Endothelial cell of umbilical vein (primary cell): ENCODE results near the gene HEATR3. TPM values are rescaled to one million over a fixed set of nuclear protein-coding genes. Genes with fewer than 3 reads are reported as not detected.

Experiments
- BruUV-seq: library from RNA; stranded (reverse); fragments of 400-500 nt; replicated peaks from 2 replicates; lab custom pipeline; 2021; lab: Mats Ljungman, UMichigan
- CTCF ChIA-PET: fragments of 300-600, 350-600 bp; sonication (Branson Sonifier 250); formaldehyde crosslinking; loops from one replicate; lab custom pipeline; 2021; ENCODE audit warnings: antibody characterized with exemption, inconsistent platforms; lab: Charles Lee
- POLR2A ChIA-PET: fragments of 300-600, 350-600 bp; sonication (Branson Sonifier 250); formaldehyde crosslinking; loops from one replicate; lab custom pipeline; 2021; ENCODE audit warnings: antibody characterized with exemption, inconsistent platforms; lab: Charles Lee
- DNase-seq: peaks from one replicate; pipeline ENCODE4 v3.0.0-alpha.2; 2011; ENCODE audit warnings: low read depth, low spot score
- FAIRE-seq: peaks from 2 replicates; lab custom pipeline; 2011; peaks lifted over from hg19 to GRCh38; lab: Jason Lieb, UNC
- H2AFZ ChIP-seq: 2 replicates; pipeline ENCODE4 v1.6.0; 2012; ENCODE audit warnings: low read depth, low read length, control low read depth, inconsistent platforms
- H3K27ac ChIP-seq: 2 replicates; pipeline ENCODE4 v1.5.1; 2011; ENCODE audit warnings: low read depth, mild to moderate bottlenecking, control low read depth, low read length, moderate library complexity; ENCODE audit not compliant: insufficient read depth
- H3K27me3 ChIP-seq, 2 experiments: 2 replicates each; pipeline versions ENCODE4 v1.6.0 to v1.6.1; 2011; ENCODE audit warnings: low read length in 2 of 2, mixed read lengths in 1 of 2; ENCODE audit not compliant: control insufficient read depth in 2 of 2, insufficient read depth in 2 of 2
- H3K36me3 ChIP-seq, 2 experiments: 2 replicates in 1 of 2; 3 replicates in 1 of 2; pipeline ENCODE4 v1.5.1; 2011; ENCODE audit warnings: low read length in 2 of 2, mild to moderate bottlenecking in 1 of 2, moderate library complexity in 1 of 2; ENCODE audit not compliant: control insufficient read depth in 2 of 2, insufficient read depth in 2 of 2; ENCODE audit errors: extremely low read depth in 1 of 2
- H3K4me1 ChIP-seq: 3 replicates; pipeline ENCODE4 v1.5.1; 2011; ENCODE audit warnings: mild to moderate bottlenecking, low read length; ENCODE audit not compliant: control insufficient read depth, insufficient read depth; ENCODE audit errors: extremely low read depth
- H3K4me2 ChIP-seq: 2 replicates; pipeline ENCODE4 v1.6.1; 2011; ENCODE audit warnings: low read length, control low read depth, mixed read lengths; ENCODE audit not compliant: insufficient read depth
- H3K4me3 ChIP-seq, 3 experiments: fragments of 200-600 bp in 1 of 3; sonication (generic), shearing (Covaris generic) in 1 of 3; replicated peaks in 1 of 3; 2 replicates each; pipeline ENCODE4 v1.5.1; 2011 to 2016; ENCODE audit warnings: control low read depth in 3 of 3, low read length in 3 of 3, mild to moderate bottlenecking in 2 of 3, inconsistent platforms in 1 of 3, low read depth in 1 of 3, moderate library complexity in 1 of 3; ENCODE audit not compliant: insufficient read depth in 1 of 3
- H3K79me2 ChIP-seq: 2 replicates; pipeline ENCODE4 v1.6.0; 2012; ENCODE audit warnings: low read length, inconsistent platforms; ENCODE audit not compliant: control insufficient read depth, insufficient read depth
- H3K9ac ChIP-seq: replicated peaks from 2 replicates; pipeline ENCODE3; 2011; ENCODE audit warnings: low read length, control low read depth; ENCODE audit not compliant: insufficient read depth; ENCODE audit errors: extremely low read depth
- H3K9me1 ChIP-seq: replicated peaks from 3 replicates; pipeline ENCODE4 v1.6.0; 2011; ENCODE audit warnings: mild to moderate bottlenecking, low read length; ENCODE audit not compliant: control insufficient read depth, insufficient read depth; ENCODE audit errors: extremely low read depth
- H3K9me3 ChIP-seq: replicated peaks from 2 replicates; pipeline ENCODE4 v1.5.1; 2012; ENCODE audit warnings: low read length, inconsistent platforms; ENCODE audit not compliant: control insufficient read depth, insufficient read depth
- H4K20me1 ChIP-seq: replicated peaks from 2 replicates; pipeline ENCODE3; 2011; ENCODE audit warnings: mild to moderate bottlenecking, low read length; ENCODE audit not compliant: control insufficient read depth, insufficient read depth; ENCODE audit errors: extremely low read depth
- CTCF ChIP-seq, 2 donors: IDR thresholded peaks; 1 replicate in 1 of 2; 2 replicates in 1 of 2; pipeline ENCODE4 v1.5.1; 2011; ENCODE audit warnings: low read length in 2 of 2, mild to moderate bottlenecking in 2 of 2, moderate library complexity in 2 of 2, control low read depth in 1 of 2, inconsistent platforms in 1 of 2, low read depth in 1 of 2; ENCODE audit not compliant: insufficient read depth in 1 of 2; ENCODE audit errors: extremely low read depth in 1 of 2
- EZH2 ChIP-seq: IDR thresholded peaks from 2 replicates; pipeline ENCODE4 v1.6.1; 2012; ENCODE audit warnings: borderline replicate concordance, low read depth, mild to moderate bottlenecking, moderate library complexity, low read length, inconsistent platforms; ENCODE audit not compliant: severe bottlenecking
- FOS ChIP-seq: IDR thresholded peaks from 2 replicates; pipeline ENCODE4 v1.6.1; 2011; ENCODE audit warnings: mild to moderate bottlenecking, low read length, moderate library complexity, borderline replicate concordance; ENCODE audit not compliant: insufficient read depth
- GATA2 ChIP-seq: IDR thresholded peaks from 2 replicates; pipeline ENCODE4 v1.7.0; 2011; ENCODE audit warnings: low read depth, mild to moderate bottlenecking, moderate library complexity, mixed read lengths, low read length; ENCODE audit not compliant: insufficient read length, insufficient read depth
- JUN ChIP-seq: IDR thresholded peaks from 2 replicates; pipeline ENCODE4 v1.6.1; 2011; ENCODE audit warnings: borderline replicate concordance, low read depth; ENCODE audit not compliant: insufficient read length, insufficient read depth
- MAX ChIP-seq: IDR thresholded peaks from 2 replicates; pipeline ENCODE4 v1.6.1; 2011; ENCODE audit not compliant: insufficient read depth, insufficient read length
- MYC ChIP-seq: IDR thresholded peaks from one replicate; pipeline ENCODE4 v1.6.1; 2011; ENCODE audit warnings: mild to moderate bottlenecking, low read depth, low read length
- POLR2A ChIP-seq: IDR thresholded peaks from 2 replicates; pipeline ENCODE4 v1.6.1; 2012; ENCODE audit warnings: low read depth, mild to moderate bottlenecking, control low read depth, low read length
- POLR2AphosphoS5 ChIP-seq: IDR thresholded peaks from 2 replicates; pipeline ENCODE4 v1.6.1; 2012; ENCODE audit warnings: low read depth, mild to moderate bottlenecking, control low read depth, low read length, moderate library complexity; ENCODE audit not compliant: insufficient read depth
- dilution Hi-C: fragments of 300-500 bp; cut with MboI; formaldehyde crosslinking; loops from one replicate; pipeline ENCODE4 v1.15.0; 2019; ENCODE audit warnings: low sequenced_read_pairs; ENCODE audit not compliant: extremely low pct_ligation_motif_present
- intact Hi-C: fragments of 100-400 bp; cut with micrococcal nuclease; formaldehyde crosslinking; loops from one replicate; pipeline ENCODE4 v1.10.0; 2022
- polyA plus RNA-seq, 4 experiments: library from polyadenylated mRNA; depleted of rRNA in 3 of 4; stranded (reverse) in 3 of 4; unstranded in 1 of 4; fragments of >200 nt; gene quantifications; 2 replicates each; pipeline versions ENCODE4 v1.2.1 to v1.2.3, GENCODE V29; 2011 to 2012; ENCODE audit warnings: missing spikeins in 1 of 4
- total RNA-seq: library from RNA; stranded (reverse); gene quantifications from 2 replicates; pipeline ENCODE4 v1.2.3, GENCODE V29; 2021

The HEATR3 gene
- total and polyA plus RNA-seq, 2 donors (not counting 3 experiments of a cell fraction or from before 2014, with no cell fraction given): 6.7 to 23.1 TPM

GRCh38 chr16:50040710-50041109, 25.1 kb upstream of the HEATR3 start:
- Histone ChIP-seq H3K79me2 (no peaks in the 10 kb centered on the region), H3K27me3 (no peaks in the 10 kb centered on the region), H3K4me3 (no peak overlapping the region), H3K4me2 (no peak overlapping the region), H3K36me3 (no peaks in the 10 kb centered on the region), H3K27ac (no peak overlapping the region), H4K20me1 (no peaks in the 10 kb centered on the region), H3K4me1 (no peaks in the 10 kb centered on the region), H3K9me3 (no peaks in the 10 kb centered on the region), H3K9ac (no peak overlapping the region), H3K9me1 (no peaks in the 10 kb centered on the region), H2AFZ (no peak overlapping the region)
- TF ChIP-seq MYC: no peak
- no peak for DNase-seq
- no TSS peak for BruUV-seq
- dilution Hi-C loops (no loop called here), intact Hi-C loops (no loop called here)
- FAIRE-seq: no peak
- ChIA-PET CTCF (interaction anchor here (0.7 to 3.5 kb wide), 3 partner anchors 15 to 314 kb away, joined by 3 to 22 read pairs (median 3); partner anchors contain the start of genes CNEP1R1 and HEATR3), POLR2A (no interaction called here)

- BruUV-seq: no TSS peak
- no peaks in the 10 kb centered on the region for H4K20me1 ChIP-seq
- H3K27me3 ChIP-seq: no peaks in the 10 kb centered on the region
- H3K9ac ChIP-seq: no peak overlapping the region
- no peaks in the 10 kb centered on the region for H3K4me1 ChIP-seq
- intact Hi-C loops: no loop called here
- no peaks in the 10 kb centered on the region for H3K79me2 ChIP-seq
- H3K9me3 ChIP-seq: no peaks in the 10 kb centered on the region
- no peak overlapping the region for H3K27ac ChIP-seq
- TF ChIP-seq JUN: no peak
- no peak for TF ChIP-seq POLR2A
- TF ChIP-seq FOS: no peak
- no peak for TF ChIP-seq EZH2
- TF ChIP-seq MYC: no peak
- TF ChIP-seq GATA2: no peak
- TF ChIP-seq POLR2AphosphoS5: no peak
- TF ChIP-seq CTCF (IDR thresholded peaks at IDR 0.05; ENCODE audit: extremely low read depth in 1 of 2, insufficient read depth in 1 of 2, low read depth in 1 of 2, low read length in 2 of 2): no peak
- no peak for TF ChIP-seq MAX
- no peaks in the 10 kb centered on the region for H3K9me1 ChIP-seq
- H2AFZ ChIP-seq: no peak overlapping the region
- FAIRE-seq (no peak), DNase-seq (no peak)
- dilution Hi-C loops: no loop called here
- H3K4me2 ChIP-seq: no peak overlapping the region
- ChIA-PET POLR2A (no interaction called here), CTCF (interaction anchor here (1.0 to 1.8 kb wide), 2 partner anchors 8 to 18 kb away, joined by 3 to 6 read pairs; partner anchors contain the start of gene CNEP1R1)
- no peak overlapping the region for H3K4me3 ChIP-seq
- no peaks in the 10 kb centered on the region for H3K36me3 ChIP-seq
These were observed 22.4 kb upstream of the HEATR3 start for GRCh38 chr16:50043358-50043757.
